K562 (cell line): ENCODE data around the gene MTA2. TPM values are rescaled to one million over a fixed set of nuclear protein-coding genes. Genes with fewer than 3 reads are reported as not detected.

Experiments
- CBFA2T2 ChIP-seq: fragments of 450-650 bp; conservative IDR thresholded peaks from 2 replicates; pipeline ENCODE4 v1.6.1; 2017; ENCODE audit warnings: mild to moderate bottlenecking
- CBFA2T3 ChIP-seq: fragments of 450-650 bp; IDR thresholded peaks from 2 replicates; pipeline ENCODE4 v1.6.1; 2017
- FOXA3 ChIP-seq, 2 experiments: fragments of 450-650 bp in 1 of 2; sonication (generic) in 1 of 2; formaldehyde crosslinking; IDR thresholded peaks in 1 of 2; conservative IDR thresholded peaks in 1 of 2; 2 replicates each; pipeline versions ENCODE4 v1.4.0 to v1.8.0; 2020 to 2022; ENCODE audit warnings: mild to moderate bottlenecking in 2 of 2, missing genetic modification reagents in 1 of 2
- HMG20B ChIP-seq: fragments of 250-450 bp; sonication (Bioruptor Pico); IDR thresholded peaks from 2 replicates; pipeline ENCODE4 v1.5.0; 2021; ENCODE audit warnings: mild to moderate bottlenecking
- JUND ChIP-seq, 2 experiments: IDR thresholded peaks; 2 replicates in 1 of 2; 3 replicates in 1 of 2; pipeline ENCODE4 v1.6.1; 2011; ENCODE audit warnings: borderline replicate concordance in 2 of 2, low read depth in 2 of 2, low read length in 2 of 2, improper control_type of control experiment in 1 of 2, missing biosample characterization in 1 of 2, missing genetic modification characterization in 1 of 2, missing genetic modification reagents in 1 of 2
- MTA3 ChIP-seq: fragments of 450-650 bp; formaldehyde crosslinking; IDR thresholded peaks from 2 replicates; pipeline ENCODE4 v1.6.1; 2017; ENCODE audit warnings: mild to moderate bottlenecking, borderline replicate concordance
- RAD21 ChIP-seq, 2 experiments: fragments of 250-450 bp in 1 of 2; fragments of 450-650 bp in 1 of 2; sonication (Bioruptor Pico) in 1 of 2; formaldehyde crosslinking in 1 of 2; IDR thresholded peaks in 1 of 2; conservative IDR thresholded peaks in 1 of 2; 2 replicates each; pipeline versions ENCODE4 v1.4.0 to v1.8.0; 2020 to 2022; ENCODE audit warnings: mild to moderate bottlenecking in 2 of 2, moderate library complexity in 1 of 2
- RNF2 ChIP-seq: sonication (generic); IDR thresholded peaks from 2 replicates; pipeline ENCODE4 v1.6.1; 2016
- ZNF644 ChIP-seq: fragments of 200-800 bp; sonication (Bioruptor generic); IDR thresholded peaks from 2 replicates; pipeline ENCODE4 v1.6.1; 2016; ENCODE audit warnings: low read depth, missing genetic modification characterization, missing compliant biosample characterization
- polyA plus RNA-seq, 8 experiments: library from polyadenylated mRNA; depleted of rRNA in 4 of 8; stranded (reverse) in 5 of 8; unstranded in 3 of 8; fragments of >200 nt; fragmentation: Nextera tagmentation in 2 of 8; fragmentation: Illumina TruSeq in 1 of 8; extraction: Ambion mirVana in 2 of 8; extraction: Trizol in 1 of 8; gene quantifications; 2 replicates each; pipeline versions ENCODE4 v1.2.1 to v1.2.3, GENCODE V29; 2011 to 2014; ENCODE audit warnings: inconsistent platforms in 1 of 8, missing spikeins in 1 of 8
- total RNA-seq, 7 experiments: library from RNA; depleted of rRNA in 6 of 7; stranded (reverse); fragments of >200 nt in 6 of 7; fragmentation: Illumina TruSeq in 2 of 7; extraction: Trizol in 2 of 7; gene quantifications; 2 replicates each; pipeline versions ENCODE4 v1.2.1 to v1.2.3, GENCODE V29; 2011 to 2021; ENCODE audit warnings: low replicate concordance in 1 of 7
- TF ChIP-seq, protein P1 (sequence below), 3 experiments: fragments of 200-800 bp in 1 of 3; fragments of 250-450 bp in 1 of 3; fragments of 450-650 bp in 1 of 3; sonication (Bioruptor Pico) in 1 of 3; sonication (Bioruptor generic) in 1 of 3; formaldehyde crosslinking in 1 of 3; IDR thresholded peaks; 2 replicates each; pipeline versions ENCODE4 v1.6.1 to v1.8.0; 2016 to 2022; ENCODE audit warnings: mild to moderate bottlenecking in 2 of 3, missing genetic modification characterization in 2 of 3, missing compliant biosample characterization in 1 of 3, moderate library complexity in 1 of 3
- TF ChIP-seq, protein P2 (sequence below): fragments of 250-450 bp; sonication (Bioruptor Pico); IDR thresholded peaks from 2 replicates; pipeline ENCODE4 v1.4.0; 2020; ENCODE audit warnings: borderline replicate concordance
- TF ChIP-seq, protein P3 (sequence below): fragments of 200-800 bp; sonication (Bioruptor generic); IDR thresholded peaks from 2 replicates; pipeline ENCODE4 v1.6.1; 2017; ENCODE audit warnings: missing genetic modification characterization, missing compliant biosample characterization
- TF ChIP-seq, protein P4 (sequence below): sonication (generic); formaldehyde crosslinking; IDR thresholded peaks from 2 replicates; pipeline ENCODE4 v1.9.0; 2022; ENCODE audit warnings: mild to moderate bottlenecking, missing genetic modification reagents
- TF ChIP-seq, protein P5 (sequence below): sonication (generic); IDR thresholded peaks from 2 replicates; pipeline ENCODE4 v1.6.1; 2016
- TF ChIP-seq, protein P6 (sequence below): IDR thresholded peaks from 2 replicates; pipeline ENCODE4 v1.6.1; 2014; ENCODE audit warnings: antibody characterized with exemption

The MTA2 gene
- total and polyA plus RNA-seq, 9 of the 15 experiments (the other 6 are each of a cell fraction or from before 2014, with no cell fraction given), result 6.2 to 220 (median 172) TPM

DNA sequence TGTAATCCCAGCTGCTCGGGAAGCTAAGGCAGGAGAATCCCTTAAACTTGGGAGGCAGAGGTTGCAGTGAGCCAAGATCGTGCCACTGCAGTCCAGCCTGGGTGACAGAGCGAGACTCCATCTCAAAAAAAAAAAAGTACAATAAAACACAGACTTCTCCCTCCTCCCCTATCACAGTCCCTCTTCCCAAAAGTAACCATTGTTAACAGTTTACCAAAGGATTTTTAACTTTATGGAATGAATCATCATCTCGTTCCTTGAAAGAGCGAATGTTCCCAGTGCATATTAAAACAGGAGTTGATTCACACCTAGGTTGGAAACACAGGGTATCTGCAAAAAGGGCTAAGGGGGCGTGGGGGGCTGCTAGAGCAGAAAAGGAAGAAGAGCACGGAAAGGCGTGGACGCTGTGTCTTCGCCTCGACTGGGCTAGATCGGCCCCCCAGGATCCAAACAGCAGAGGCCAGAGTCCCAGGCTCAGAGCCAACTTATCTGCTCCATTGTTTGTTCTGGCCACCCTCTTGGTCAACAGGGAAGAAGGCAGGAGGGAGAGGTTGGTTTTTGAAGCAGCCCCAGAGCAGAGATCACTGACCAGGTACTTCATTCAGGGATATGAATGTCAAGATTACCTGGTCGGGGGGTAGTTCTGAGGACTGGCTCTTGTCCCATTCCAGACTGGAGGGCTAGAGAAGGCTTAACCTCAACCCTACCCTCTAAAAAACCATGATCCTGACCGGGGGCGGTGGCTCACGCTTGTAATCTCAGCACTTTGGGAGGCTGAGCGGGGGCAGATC lies 52.9 kb downstream of the MTA2 start (continued):
- TF ChIP-seq, protein P1, sequence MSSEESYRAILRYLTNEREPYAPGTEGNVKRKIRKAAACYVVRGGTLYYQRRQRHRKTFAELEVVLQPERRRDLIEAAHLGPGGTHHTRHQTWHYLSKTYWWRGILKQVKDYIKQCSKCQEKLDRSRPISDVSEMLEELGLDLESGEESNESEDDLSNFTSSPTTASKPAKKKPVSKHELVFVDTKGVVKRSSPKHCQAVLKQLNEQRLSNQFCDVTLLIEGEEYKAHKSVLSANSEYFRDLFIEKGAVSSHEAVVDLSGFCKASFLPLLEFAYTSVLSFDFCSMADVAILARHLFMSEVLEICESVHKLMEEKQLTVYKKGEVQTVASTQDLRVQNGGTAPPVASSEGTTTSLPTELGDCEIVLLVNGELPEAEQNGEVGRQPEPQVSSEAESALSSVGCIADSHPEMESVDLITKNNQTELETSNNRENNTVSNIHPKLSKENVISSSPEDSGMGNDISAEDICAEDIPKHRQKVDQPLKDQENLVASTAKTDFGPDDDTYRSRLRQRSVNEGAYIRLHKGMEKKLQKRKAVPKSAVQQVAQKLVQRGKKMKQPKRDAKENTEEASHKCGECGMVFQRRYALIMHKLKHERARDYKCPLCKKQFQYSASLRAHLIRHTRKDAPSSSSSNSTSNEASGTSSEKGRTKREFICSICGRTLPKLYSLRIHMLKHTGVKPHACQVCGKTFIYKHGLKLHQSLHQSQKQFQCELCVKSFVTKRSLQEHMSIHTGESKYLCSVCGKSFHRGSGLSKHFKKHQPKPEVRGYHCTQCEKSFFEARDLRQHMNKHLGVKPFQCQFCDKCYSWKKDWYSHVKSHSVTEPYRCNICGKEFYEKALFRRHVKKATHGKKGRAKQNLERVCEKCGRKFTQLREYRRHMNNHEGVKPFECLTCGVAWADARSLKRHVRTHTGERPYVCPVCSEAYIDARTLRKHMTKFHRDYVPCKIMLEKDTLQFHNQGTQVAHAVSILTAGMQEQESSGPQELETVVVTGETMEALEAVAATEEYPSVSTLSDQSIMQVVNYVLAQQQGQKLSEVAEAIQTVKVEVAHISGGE (CRISPR knock-in tag; IDR thresholded peaks at IDR 0.05), result 0 out of 6 replicates have a peak, but pooled peaks of 1 of the 3 experiments have one; percentile 30
- TF ChIP-seq HMG20B, result no peak
- TF ChIP-seq, protein P2, sequence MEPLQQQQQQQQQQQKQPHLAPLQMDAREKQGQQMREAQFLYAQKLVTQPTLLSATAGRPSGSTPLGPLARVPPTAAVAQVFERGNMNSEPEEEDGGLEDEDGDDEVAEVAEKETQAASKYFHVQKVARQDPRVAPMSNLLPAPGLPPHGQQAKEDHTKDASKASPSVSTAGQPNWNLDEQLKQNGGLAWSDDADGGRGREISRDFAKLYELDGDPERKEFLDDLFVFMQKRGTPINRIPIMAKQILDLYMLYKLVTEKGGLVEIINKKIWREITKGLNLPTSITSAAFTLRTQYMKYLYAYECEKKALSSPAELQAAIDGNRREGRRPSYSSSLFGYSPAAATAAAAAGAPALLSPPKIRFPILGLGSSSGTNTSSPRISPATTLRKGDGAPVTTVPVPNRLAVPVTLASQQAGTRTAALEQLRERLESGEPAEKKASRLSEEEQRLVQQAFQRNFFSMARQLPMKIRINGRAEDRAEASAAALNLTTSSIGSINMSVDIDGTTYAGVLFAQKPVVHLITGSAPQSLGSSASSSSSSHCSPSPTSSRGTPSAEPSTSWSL (CRISPR knock-in tag), result no peak
- TF ChIP-seq JUND (IDR thresholded peaks at IDR 0.05; ENCODE audit: borderline replicate concordance, low read depth, low read length), result no peak
- peak; percentile 33; the same call in 1 of the 3 replicates for TF ChIP-seq JUND (tag; IDR thresholded peaks at IDR 0.05; ENCODE audit: borderline replicate concordance, low read depth, low read length)
- TF ChIP-seq, protein P3, sequence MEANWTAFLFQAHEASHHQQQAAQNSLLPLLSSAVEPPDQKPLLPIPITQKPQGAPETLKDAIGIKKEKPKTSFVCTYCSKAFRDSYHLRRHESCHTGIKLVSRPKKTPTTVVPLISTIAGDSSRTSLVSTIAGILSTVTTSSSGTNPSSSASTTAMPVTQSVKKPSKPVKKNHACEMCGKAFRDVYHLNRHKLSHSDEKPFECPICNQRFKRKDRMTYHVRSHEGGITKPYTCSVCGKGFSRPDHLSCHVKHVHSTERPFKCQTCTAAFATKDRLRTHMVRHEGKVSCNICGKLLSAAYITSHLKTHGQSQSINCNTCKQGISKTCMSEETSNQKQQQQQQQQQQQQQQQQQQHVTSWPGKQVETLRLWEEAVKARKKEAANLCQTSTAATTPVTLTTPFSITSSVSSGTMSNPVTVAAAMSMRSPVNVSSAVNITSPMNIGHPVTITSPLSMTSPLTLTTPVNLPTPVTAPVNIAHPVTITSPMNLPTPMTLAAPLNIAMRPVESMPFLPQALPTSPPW, result peak; percentile 25; the same call in 1 of the 2 replicates
- peak in 1 of 2 experiments; percentile 94; a peak in 2 of 4 replicates for TF ChIP-seq FOXA3 (CRISPR knock-in tag; conservative IDR thresholded peaks at IDR 0.05 in 1 of 2, IDR thresholded peaks at IDR 0.05 in 1 of 2)
- TF ChIP-seq CBFA2T3, result 0 out of 2 replicates have a peak, but pooled peaks have one; percentile 7
- TF ChIP-seq MTA3, result no peak
- TF ChIP-seq, protein P4, sequence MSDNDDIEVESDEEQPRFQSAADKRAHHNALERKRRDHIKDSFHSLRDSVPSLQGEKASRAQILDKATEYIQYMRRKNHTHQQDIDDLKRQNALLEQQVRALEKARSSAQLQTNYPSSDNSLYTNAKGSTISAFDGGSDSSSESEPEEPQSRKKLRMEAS (CRISPR knock-in tag), result no peak
- no peak for TF ChIP-seq RNF2
- TF ChIP-seq, protein P5, sequence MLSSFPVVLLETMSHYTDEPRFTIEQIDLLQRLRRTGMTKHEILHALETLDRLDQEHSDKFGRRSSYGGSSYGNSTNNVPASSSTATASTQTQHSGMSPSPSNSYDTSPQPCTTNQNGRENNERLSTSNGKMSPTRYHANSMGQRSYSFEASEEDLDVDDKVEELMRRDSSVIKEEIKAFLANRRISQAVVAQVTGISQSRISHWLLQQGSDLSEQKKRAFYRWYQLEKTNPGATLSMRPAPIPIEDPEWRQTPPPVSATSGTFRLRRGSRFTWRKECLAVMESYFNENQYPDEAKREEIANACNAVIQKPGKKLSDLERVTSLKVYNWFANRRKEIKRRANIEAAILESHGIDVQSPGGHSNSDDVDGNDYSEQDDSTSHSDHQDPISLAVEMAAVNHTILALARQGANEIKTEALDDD, result peak; percentile 56; the same call in 1 of the 2 replicates
- TF ChIP-seq CBFA2T2, result no peak
- 0 out of 4 replicates have a peak, but pooled peaks of 1 of the 2 experiments have one; percentile 4 for TF ChIP-seq RAD21 (CRISPR knock-in tag; conservative IDR thresholded peaks at IDR 0.05 in 1 of 2, IDR thresholded peaks at IDR 0.05 in 1 of 2)
- TF ChIP-seq, protein P6, sequence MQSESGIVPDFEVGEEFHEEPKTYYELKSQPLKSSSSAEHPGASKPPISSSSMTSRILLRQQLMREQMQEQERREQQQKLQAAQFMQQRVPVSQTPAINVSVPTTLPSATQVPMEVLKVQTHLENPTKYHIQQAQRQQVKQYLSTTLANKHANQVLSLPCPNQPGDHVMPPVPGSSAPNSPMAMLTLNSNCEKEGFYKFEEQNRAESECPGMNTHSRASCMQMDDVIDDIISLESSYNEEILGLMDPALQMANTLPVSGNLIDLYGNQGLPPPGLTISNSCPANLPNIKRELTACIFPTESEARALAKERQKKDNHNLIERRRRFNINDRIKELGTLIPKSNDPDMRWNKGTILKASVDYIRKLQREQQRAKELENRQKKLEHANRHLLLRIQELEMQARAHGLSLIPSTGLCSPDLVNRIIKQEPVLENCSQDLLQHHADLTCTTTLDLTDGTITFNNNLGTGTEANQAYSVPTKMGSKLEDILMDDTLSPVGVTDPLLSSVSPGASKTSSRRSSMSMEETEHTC, result no peak
- TF ChIP-seq ZNF644, result no peak
